SK-N-SH treated with all-trans-retinoic acid at 6 μM for 48 hours (cell line): ENCODE measurements around the gene NFAT5.

Experiments
- ATAC-seq: fragments of 200-7000 bp; cut with Tn5 transposase; 3 replicates; pipeline ENCODE4 v1.9.1; 2020; ENCODE audit warnings: mild to moderate bottlenecking, moderate library complexity
- BACH2 ChIP-seq: fragments of 250-450 bp; sonication (Bioruptor Pico); IDR thresholded peaks from 2 replicates; pipeline ENCODE4 v1.9.0; 2021; ENCODE audit warnings: mild to moderate bottlenecking, borderline replicate concordance
- CSDC2 ChIP-seq: fragments of 250-450 bp; sonication (Bioruptor Pico); IDR thresholded peaks from 2 replicates; pipeline ENCODE4 v1.5.0; 2020; ENCODE audit warnings: mild to moderate bottlenecking, moderate library complexity
- ESRRG ChIP-seq: fragments of 250-450 bp; sonication (Bioruptor Pico); IDR thresholded peaks from 2 replicates; pipeline ENCODE4 v1.6.1; 2021; ENCODE audit warnings: mild to moderate bottlenecking
- GLIS3 ChIP-seq: fragments of 250-450 bp; sonication (Bioruptor Pico); IDR thresholded peaks from 2 replicates; pipeline ENCODE4 v1.5.0; 2020; ENCODE audit warnings: mild to moderate bottlenecking, moderate library complexity
- ISL1 ChIP-seq: fragments of 250-450 bp; sonication (Bioruptor Pico); IDR thresholded peaks from 2 replicates; pipeline ENCODE4 v2.1.2; 2022; ENCODE audit warnings: mild to moderate bottlenecking, moderate library complexity
- PPARA ChIP-seq: fragments of 250-450 bp; sonication (Bioruptor Pico); IDR thresholded peaks from 2 replicates; pipeline ENCODE4 v1.5.0; 2020; ENCODE audit warnings: mild to moderate bottlenecking, borderline replicate concordance
- RARB ChIP-seq: fragments of 250-450 bp; sonication (Bioruptor Pico); IDR thresholded peaks from 2 replicates; pipeline ENCODE4 v1.8.0; 2021; ENCODE audit warnings: mild to moderate bottlenecking, moderate library complexity
- SNAI2 ChIP-seq: fragments of 250-450 bp; sonication (Bioruptor Pico); IDR thresholded peaks from 2 replicates; pipeline ENCODE4 v1.5.0; 2020; ENCODE audit warnings: mild to moderate bottlenecking, moderate library complexity
- TCF4 ChIP-seq: fragments of 250-450 bp; sonication (Bioruptor Pico); IDR thresholded peaks from 2 replicates; pipeline ENCODE4 v1.8.0; 2021; ENCODE audit warnings: mild to moderate bottlenecking, moderate library complexity, borderline replicate concordance
- TOX ChIP-seq: fragments of 250-450 bp; sonication (Bioruptor Pico); IDR thresholded peaks from 2 replicates; pipeline ENCODE4 v1.8.0; 2021; ENCODE audit warnings: mild to moderate bottlenecking, moderate library complexity, borderline replicate concordance
- ZC3H10 ChIP-seq: fragments of 250-450 bp; sonication (Bioruptor Pico); IDR thresholded peaks from 2 replicates; pipeline ENCODE4 v1.5.1; 2021; ENCODE audit warnings: mild to moderate bottlenecking, moderate library complexity
- ZFP3 ChIP-seq: fragments of 250-450 bp; sonication (Bioruptor Pico); IDR thresholded peaks from 2 replicates; pipeline ENCODE4 v1.5.0; 2020; ENCODE audit warnings: mild to moderate bottlenecking, moderate library complexity
- ZFP30 ChIP-seq: fragments of 450-650 bp; formaldehyde crosslinking; IDR thresholded peaks from 2 replicates; pipeline ENCODE4 v1.5.0; 2022; ENCODE audit warnings: mild to moderate bottlenecking, moderate library complexity
- ZNF565 ChIP-seq: fragments of 450-650 bp; formaldehyde crosslinking; conservative IDR thresholded peaks from 2 replicates; pipeline ENCODE4 v1.5.0; 2020; ENCODE audit warnings: low read depth, mild to moderate bottlenecking, moderate library complexity
- ZNF70 ChIP-seq: fragments of 450-650 bp; formaldehyde crosslinking; IDR thresholded peaks from 2 replicates; pipeline ENCODE4 v1.5.0; 2020; ENCODE audit warnings: mild to moderate bottlenecking, moderate library complexity
- ZNF8 ChIP-seq: fragments of 450-650 bp; formaldehyde crosslinking; IDR thresholded peaks from 2 replicates; pipeline ENCODE4 v1.5.0; 2020; ENCODE audit warnings: mild to moderate bottlenecking, moderate library complexity
- TF ChIP-seq, protein P1 (sequence below): fragments of 250-450 bp; sonication (Bioruptor Pico); IDR thresholded peaks from 2 replicates; pipeline ENCODE4 v1.8.0; 2021; ENCODE audit warnings: low read depth, mild to moderate bottlenecking, moderate library complexity, borderline replicate concordance
- TF ChIP-seq, protein P2 (sequence below): fragments of 250-450 bp; sonication (Bioruptor Pico); IDR thresholded peaks from 2 replicates; pipeline ENCODE4 v1.8.0; 2020; ENCODE audit warnings: mild to moderate bottlenecking, moderate library complexity, borderline replicate concordance
- TF ChIP-seq, protein P3 (sequence below): fragments of 250-450 bp; sonication (Bioruptor Pico); IDR thresholded peaks from 2 replicates; pipeline ENCODE4 v1.5.1; 2021; ENCODE audit warnings: mild to moderate bottlenecking, moderate library complexity
- TF ChIP-seq, protein P4 (sequence below): fragments of 250-450 bp; sonication (Bioruptor Pico); IDR thresholded peaks from 2 replicates; pipeline ENCODE4 v1.5.1; 2020; ENCODE audit warnings: low read depth, mild to moderate bottlenecking, moderate library complexity
- TF ChIP-seq, protein P5 (sequence below): fragments of 250-450 bp; sonication (Bioruptor Pico); IDR thresholded peaks from 2 replicates; pipeline ENCODE4 v1.5.0; 2020; ENCODE audit warnings: mild to moderate bottlenecking, moderate library complexity

Gene NFAT5

DNA sequence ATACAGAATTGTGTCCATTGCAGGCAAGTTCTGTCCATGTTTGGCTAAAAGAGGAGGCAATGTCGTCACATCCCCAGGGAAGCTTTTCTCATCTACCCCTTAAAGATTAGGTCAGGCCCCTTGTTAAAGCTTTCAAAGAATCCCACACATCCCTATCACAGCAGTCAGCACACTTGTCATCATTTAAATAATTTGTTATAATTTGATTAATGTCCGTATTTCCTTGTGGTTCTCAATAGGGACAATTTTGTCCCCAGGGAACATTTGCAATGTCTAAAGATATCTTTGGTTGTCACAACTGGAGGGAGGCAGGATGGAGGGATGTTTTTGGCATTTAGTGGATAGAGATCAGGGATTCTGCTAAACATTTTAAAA lies 28.1 kb upstream of the NFAT5 start (continued):
- TF ChIP-seq, protein P1, sequence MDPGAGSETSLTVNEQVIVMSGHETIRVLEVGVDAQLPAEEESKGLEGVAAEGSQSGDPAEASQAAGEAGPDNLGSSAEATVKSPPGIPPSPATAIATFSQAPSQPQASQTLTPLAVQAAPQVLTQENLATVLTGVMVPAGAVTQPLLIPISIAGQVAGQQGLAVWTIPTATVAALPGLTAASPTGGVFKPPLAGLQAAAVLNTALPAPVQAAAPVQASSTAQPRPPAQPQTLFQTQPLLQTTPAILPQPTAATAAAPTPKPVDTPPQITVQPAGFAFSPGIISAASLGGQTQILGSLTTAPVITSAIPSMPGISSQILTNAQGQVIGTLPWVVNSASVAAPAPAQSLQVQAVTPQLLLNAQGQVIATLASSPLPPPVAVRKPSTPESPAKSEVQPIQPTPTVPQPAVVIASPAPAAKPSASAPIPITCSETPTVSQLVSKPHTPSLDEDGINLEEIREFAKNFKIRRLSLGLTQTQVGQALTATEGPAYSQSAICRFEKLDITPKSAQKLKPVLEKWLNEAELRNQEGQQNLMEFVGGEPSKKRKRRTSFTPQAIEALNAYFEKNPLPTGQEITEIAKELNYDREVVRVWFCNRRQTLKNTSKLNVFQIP (CRISPR knock-in tag): no peak
- TF ChIP-seq ESRRG (CRISPR knock-in tag): no peak
- TF ChIP-seq ZNF8 (CRISPR knock-in tag): no peak
- TF ChIP-seq TOX (CRISPR knock-in tag): no peak
- no peak for TF ChIP-seq ZC3H10 (CRISPR knock-in tag)
- no peak for TF ChIP-seq ZFP30 (CRISPR knock-in tag)
- TF ChIP-seq ZNF70 (CRISPR knock-in tag): no peak

DNA sequence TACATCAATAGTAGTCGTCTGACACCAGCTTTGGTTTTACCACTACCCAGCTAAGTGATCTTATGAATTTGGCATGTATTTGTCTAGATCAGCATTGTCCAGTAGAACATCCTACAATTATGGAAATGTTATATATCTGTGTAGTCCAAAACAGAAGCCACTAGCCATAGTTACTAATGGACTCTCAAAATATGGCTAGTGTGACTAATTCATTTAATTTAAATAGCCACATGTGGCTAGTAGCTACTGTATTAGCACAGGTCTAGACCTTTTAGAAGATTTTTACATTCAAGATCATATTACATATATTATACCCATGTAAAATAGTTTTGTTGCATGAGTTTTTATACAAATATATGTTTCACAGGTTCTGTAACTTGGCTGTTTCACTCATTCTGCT lies 27.0 kb upstream of the NFAT5 start:
- no peak for TF ChIP-seq ZNF565 (CRISPR knock-in tag)
- TF ChIP-seq ISL1 (CRISPR knock-in tag): no peak
- TF ChIP-seq, protein P2, sequence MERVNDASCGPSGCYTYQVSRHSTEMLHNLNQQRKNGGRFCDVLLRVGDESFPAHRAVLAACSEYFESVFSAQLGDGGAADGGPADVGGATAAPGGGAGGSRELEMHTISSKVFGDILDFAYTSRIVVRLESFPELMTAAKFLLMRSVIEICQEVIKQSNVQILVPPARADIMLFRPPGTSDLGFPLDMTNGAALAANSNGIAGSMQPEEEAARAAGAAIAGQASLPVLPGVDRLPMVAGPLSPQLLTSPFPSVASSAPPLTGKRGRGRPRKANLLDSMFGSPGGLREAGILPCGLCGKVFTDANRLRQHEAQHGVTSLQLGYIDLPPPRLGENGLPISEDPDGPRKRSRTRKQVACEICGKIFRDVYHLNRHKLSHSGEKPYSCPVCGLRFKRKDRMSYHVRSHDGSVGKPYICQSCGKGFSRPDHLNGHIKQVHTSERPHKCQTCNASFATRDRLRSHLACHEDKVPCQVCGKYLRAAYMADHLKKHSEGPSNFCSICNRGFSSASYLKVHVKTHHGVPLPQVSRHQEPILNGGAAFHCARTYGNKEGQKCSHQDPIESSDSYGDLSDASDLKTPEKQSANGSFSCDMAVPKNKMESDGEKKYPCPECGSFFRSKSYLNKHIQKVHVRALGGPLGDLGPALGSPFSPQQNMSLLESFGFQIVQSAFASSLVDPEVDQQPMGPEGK: no peak
- no peak for TF ChIP-seq GLIS3 (CRISPR knock-in tag)
- TF ChIP-seq RARB: no peak
- no peak for TF ChIP-seq TOX (CRISPR knock-in tag)
- TF ChIP-seq TCF4 (CRISPR knock-in tag): no peak
- TF ChIP-seq ZFP30 (CRISPR knock-in tag): no peak
- TF ChIP-seq ZNF8 (CRISPR knock-in tag): no peak
- TF ChIP-seq, protein P3, sequence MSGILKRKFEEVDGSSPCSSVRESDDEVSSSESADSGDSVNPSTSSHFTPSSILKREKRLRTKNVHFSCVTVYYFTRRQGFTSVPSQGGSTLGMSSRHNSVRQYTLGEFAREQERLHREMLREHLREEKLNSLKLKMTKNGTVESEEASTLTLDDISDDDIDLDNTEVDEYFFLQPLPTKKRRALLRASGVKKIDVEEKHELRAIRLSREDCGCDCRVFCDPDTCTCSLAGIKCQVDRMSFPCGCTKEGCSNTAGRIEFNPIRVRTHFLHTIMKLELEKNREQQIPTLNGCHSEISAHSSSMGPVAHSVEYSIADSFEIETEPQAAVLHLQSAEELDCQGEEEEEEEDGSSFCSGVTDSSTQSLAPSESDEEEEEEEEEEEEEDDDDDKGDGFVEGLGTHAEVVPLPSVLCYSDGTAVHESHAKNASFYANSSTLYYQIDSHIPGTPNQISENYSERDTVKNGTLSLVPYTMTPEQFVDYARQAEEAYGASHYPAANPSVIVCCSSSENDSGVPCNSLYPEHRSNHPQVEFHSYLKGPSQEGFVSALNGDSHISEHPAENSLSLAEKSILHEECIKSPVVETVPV (CRISPR knock-in tag): no peak
- TF ChIP-seq CSDC2 (CRISPR knock-in tag): no peak
- TF ChIP-seq, protein P4, sequence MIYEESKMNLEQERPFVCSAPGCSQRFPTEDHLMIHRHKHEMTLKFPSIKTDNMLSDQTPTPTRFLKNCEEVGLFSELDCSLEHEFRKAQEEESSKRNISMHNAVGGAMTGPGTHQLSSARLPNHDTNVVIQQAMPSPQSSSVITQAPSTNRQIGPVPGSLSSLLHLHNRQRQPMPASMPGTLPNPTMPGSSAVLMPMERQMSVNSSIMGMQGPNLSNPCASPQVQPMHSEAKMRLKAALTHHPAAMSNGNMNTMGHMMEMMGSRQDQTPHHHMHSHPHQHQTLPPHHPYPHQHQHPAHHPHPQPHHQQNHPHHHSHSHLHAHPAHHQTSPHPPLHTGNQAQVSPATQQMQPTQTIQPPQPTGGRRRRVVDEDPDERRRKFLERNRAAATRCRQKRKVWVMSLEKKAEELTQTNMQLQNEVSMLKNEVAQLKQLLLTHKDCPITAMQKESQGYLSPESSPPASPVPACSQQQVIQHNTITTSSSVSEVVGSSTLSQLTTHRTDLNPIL (CRISPR knock-in tag): no peak
- TF ChIP-seq ZNF70 (CRISPR knock-in tag): no peak
- TF ChIP-seq SNAI2: no peak
- ATAC-seq: no peak

DNA sequence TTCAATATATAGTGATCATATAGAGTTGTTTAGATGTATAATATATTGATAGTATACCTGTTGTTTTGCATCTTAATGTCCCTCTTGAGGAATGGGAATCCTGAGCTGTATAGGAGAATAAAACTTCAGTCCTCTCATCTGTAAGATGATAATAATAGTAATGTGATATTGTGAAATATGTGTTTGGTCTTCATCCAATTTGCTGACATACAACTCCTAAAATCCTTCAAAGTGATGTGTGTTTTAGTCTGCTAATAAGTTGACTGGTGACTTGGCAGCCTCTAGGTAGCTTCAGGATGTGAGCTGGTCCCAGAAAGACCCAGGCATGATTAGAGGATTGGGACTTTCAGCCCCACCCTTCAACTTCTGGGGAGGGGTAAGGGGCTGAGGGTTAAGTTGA lies 22.8 kb upstream of the NFAT5 start:
- peak; percentile 16; the same call in 1 of the 3 replicates for ATAC-seq
- TF ChIP-seq PPARA: no peak
- TF ChIP-seq ZFP30 (CRISPR knock-in tag): no peak
- TF ChIP-seq, protein P5, sequence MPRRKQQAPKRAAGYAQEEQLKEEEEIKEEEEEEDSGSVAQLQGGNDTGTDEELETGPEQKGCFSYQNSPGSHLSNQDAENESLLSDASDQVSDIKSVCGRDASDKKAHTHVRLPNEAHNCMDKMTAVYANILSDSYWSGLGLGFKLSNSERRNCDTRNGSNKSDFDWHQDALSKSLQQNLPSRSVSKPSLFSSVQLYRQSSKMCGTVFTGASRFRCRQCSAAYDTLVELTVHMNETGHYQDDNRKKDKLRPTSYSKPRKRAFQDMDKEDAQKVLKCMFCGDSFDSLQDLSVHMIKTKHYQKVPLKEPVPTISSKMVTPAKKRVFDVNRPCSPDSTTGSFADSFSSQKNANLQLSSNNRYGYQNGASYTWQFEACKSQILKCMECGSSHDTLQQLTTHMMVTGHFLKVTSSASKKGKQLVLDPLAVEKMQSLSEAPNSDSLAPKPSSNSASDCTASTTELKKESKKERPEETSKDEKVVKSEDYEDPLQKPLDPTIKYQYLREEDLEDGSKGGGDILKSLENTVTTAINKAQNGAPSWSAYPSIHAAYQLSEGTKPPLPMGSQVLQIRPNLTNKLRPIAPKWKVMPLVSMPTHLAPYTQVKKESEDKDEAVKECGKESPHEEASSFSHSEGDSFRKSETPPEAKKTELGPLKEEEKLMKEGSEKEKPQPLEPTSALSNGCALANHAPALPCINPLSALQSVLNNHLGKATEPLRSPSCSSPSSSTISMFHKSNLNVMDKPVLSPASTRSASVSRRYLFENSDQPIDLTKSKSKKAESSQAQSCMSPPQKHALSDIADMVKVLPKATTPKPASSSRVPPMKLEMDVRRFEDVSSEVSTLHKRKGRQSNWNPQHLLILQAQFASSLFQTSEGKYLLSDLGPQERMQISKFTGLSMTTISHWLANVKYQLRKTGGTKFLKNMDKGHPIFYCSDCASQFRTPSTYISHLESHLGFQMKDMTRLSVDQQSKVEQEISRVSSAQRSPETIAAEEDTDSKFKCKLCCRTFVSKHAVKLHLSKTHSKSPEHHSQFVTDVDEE (CRISPR knock-in tag): no peak
- no peak for TF ChIP-seq ZNF565 (CRISPR knock-in tag)
- TF ChIP-seq, protein P2: no peak
- no peak for TF ChIP-seq BACH2 (CRISPR knock-in tag)
- no peak for TF ChIP-seq ZC3H10 (CRISPR knock-in tag)
- TF ChIP-seq ESRRG (CRISPR knock-in tag): no peak
- no peak for TF ChIP-seq GLIS3 (CRISPR knock-in tag)
- no peak for TF ChIP-seq ZNF70 (CRISPR knock-in tag)
- TF ChIP-seq ZFP3 (CRISPR knock-in tag): no peak
- no peak for TF ChIP-seq SNAI2
- no peak for TF ChIP-seq CSDC2 (CRISPR knock-in tag)
- TF ChIP-seq, all 23 proteins: peak for 0
